ENCODE results near the gene WASL. TPM values are rescaled to one million over a fixed set of nuclear protein-coding genes. Genes with fewer than 3 reads are reported as not detected.
"Not testable (repeated sequence)": the region's sequence is repeated elsewhere in the genome, so short reads cannot be mapped to it uniquely, and the experiment has no call there.

The WASL gene
- polyA plus RNA-seq (2012; ENCODE audit: missing spikeins) = 3.2 TPM

- DNase-seq (ENCODE audit: insufficient read length) (peak; percentile 66), FAIRE-seq (peak; percentile 93)
- TF ChIP-seq TAF1 (IDR thresholded peaks at IDR 0.05; ENCODE audit: borderline replicate concordance, low read depth, low read length) (peak; percentile 55), POLR2A (IDR thresholded peaks at IDR 0.05; ENCODE audit: low read depth, low read length) (peak; percentile 97), POLR2AphosphoS5 (IDR thresholded peaks at IDR 0.05; ENCODE audit: low read depth, low read length) (peak; percentile 82)
These were observed at the start of gene WASL for GRCh38 chr7:123748734-123749536. Gene WASL, minus strand, starts transcription at chr7:123749003. Its CDS starts 269 bp downstream, at chr7:123748734.

- DNase-seq (ENCODE audit: insufficient read length) (no peak), FAIRE-seq (peak; percentile 9)
- TF ChIP-seq POLR2A (IDR thresholded peaks at IDR 0.05; ENCODE audit: low read depth, low read length) (no peak), POLR2AphosphoS5 (IDR thresholded peaks at IDR 0.05; ENCODE audit: low read depth, low read length) (no peak)
These were observed 49.1 kb upstream of the WASL start for GRCh38 chr7:123797673-123798531.

GRCh38 chr7:123796568-123796967 lies 47.8 kb upstream of the WASL start:
- FAIRE-seq = no peak
- TF ChIP-seq POLR2A (IDR thresholded peaks at IDR 0.05; ENCODE audit: low read depth, low read length) (no peak), POLR2AphosphoS5 (IDR thresholded peaks at IDR 0.05; ENCODE audit: low read depth, low read length) (no peak), TAF1 (IDR thresholded peaks at IDR 0.05; ENCODE audit: borderline replicate concordance, low read depth, low read length) (no peak)
- DNase-seq (ENCODE audit: insufficient read length) = no peak

- TF ChIP-seq TAF1 (IDR thresholded peaks at IDR 0.05; ENCODE audit: borderline replicate concordance, low read depth, low read length) (no peak), POLR2A (IDR thresholded peaks at IDR 0.05; ENCODE audit: low read depth, low read length) (no peak), POLR2AphosphoS5 (IDR thresholded peaks at IDR 0.05; ENCODE audit: low read depth, low read length) (no peak)
- no peak for DNase-seq (ENCODE audit: insufficient read length)
These were observed 47.1 kb upstream of the WASL start for GRCh38 chr7:123795917-123796316.

GRCh38 chr7:123795116-123795515 lies 46.3 kb upstream of the WASL start:
- DNase-seq (ENCODE audit: insufficient read length); FAIRE-seq: not testable (repeated sequence)

More at GRCh38 chr7:123795917-123796316, 47.1 kb upstream of the WASL start:
- FAIRE-seq = no peak

GRCh38 chr7:123792547-123792946 lies 43.7 kb upstream of the WASL start:
- no peak for FAIRE-seq
- DNase-seq (ENCODE audit: insufficient read length) = no peak
- TF ChIP-seq TAF1 (IDR thresholded peaks at IDR 0.05; ENCODE audit: borderline replicate concordance, low read depth, low read length) = no peak
- TF ChIP-seq POLR2A (IDR thresholded peaks at IDR 0.05; ENCODE audit: low read depth, low read length) = no peak
- no peak for TF ChIP-seq POLR2AphosphoS5 (IDR thresholded peaks at IDR 0.05; ENCODE audit: low read depth, low read length)

GRCh38 chr7:123791001-123791400 lies 42.2 kb upstream of the WASL start:
- no peak for FAIRE-seq

GRCh38 chr7:123789817-123790216 lies 41.0 kb upstream of the WASL start:
- FAIRE-seq (no peak), DNase-seq (ENCODE audit: insufficient read length) (no peak)
- TF ChIP-seq POLR2AphosphoS5 (IDR thresholded peaks at IDR 0.05; ENCODE audit: low read depth, low read length) (no peak), TAF1 (IDR thresholded peaks at IDR 0.05; ENCODE audit: borderline replicate concordance, low read depth, low read length) (no peak), POLR2A (IDR thresholded peaks at IDR 0.05; ENCODE audit: low read depth, low read length) (no peak)

More at GRCh38 chr7:123791001-123791400, 42.2 kb upstream of the WASL start:
- no peak for DNase-seq (ENCODE audit: insufficient read length)
- TF ChIP-seq POLR2AphosphoS5 (IDR thresholded peaks at IDR 0.05; ENCODE audit: low read depth, low read length) = no peak
- TF ChIP-seq POLR2A (IDR thresholded peaks at IDR 0.05; ENCODE audit: low read depth, low read length) = no peak
- TF ChIP-seq TAF1 (IDR thresholded peaks at IDR 0.05; ENCODE audit: borderline replicate concordance, low read depth, low read length) = no peak

- FAIRE-seq = no peak
- DNase-seq (ENCODE audit: insufficient read length) = no peak
- TF ChIP-seq TAF1 (IDR thresholded peaks at IDR 0.05; ENCODE audit: borderline replicate concordance, low read depth, low read length) = no peak
- no peak for TF ChIP-seq POLR2AphosphoS5 (IDR thresholded peaks at IDR 0.05; ENCODE audit: low read depth, low read length)
- no peak for TF ChIP-seq POLR2A (IDR thresholded peaks at IDR 0.05; ENCODE audit: low read depth, low read length)
These were observed 40.5 kb upstream of the WASL start for GRCh38 chr7:123789206-123789784.

- TF ChIP-seq POLR2A (IDR thresholded peaks at IDR 0.05; ENCODE audit: low read depth, low read length) = no peak
- no peak for TF ChIP-seq TAF1 (IDR thresholded peaks at IDR 0.05; ENCODE audit: borderline replicate concordance, low read depth, low read length)
- no peak for TF ChIP-seq POLR2AphosphoS5 (IDR thresholded peaks at IDR 0.05; ENCODE audit: low read depth, low read length)
- FAIRE-seq = no peak
- no peak for DNase-seq (ENCODE audit: insufficient read length)
These were observed 39.8 kb upstream of the WASL start for GRCh38 chr7:123788584-123788983.

GRCh38 chr7:123787220-123788007 lies 38.6 kb upstream of the WASL start:
- TF ChIP-seq TAF1 (IDR thresholded peaks at IDR 0.05; ENCODE audit: borderline replicate concordance, low read depth, low read length) (no peak), POLR2A (IDR thresholded peaks at IDR 0.05; ENCODE audit: low read depth, low read length) (no peak), POLR2AphosphoS5 (IDR thresholded peaks at IDR 0.05; ENCODE audit: low read depth, low read length) (no peak)
- DNase-seq (ENCODE audit: insufficient read length) = no peak

More at GRCh38 chr7:123787220-123788007, 38.6 kb upstream of the WASL start:
- FAIRE-seq = no peak

Data from GM12892 (cell line).